ENCODE measurements around the gene AKT1.
A peak's percentile ranks its signal among the peaks of the same experiment; 100 is the strongest.

Gene AKT1

DNA sequence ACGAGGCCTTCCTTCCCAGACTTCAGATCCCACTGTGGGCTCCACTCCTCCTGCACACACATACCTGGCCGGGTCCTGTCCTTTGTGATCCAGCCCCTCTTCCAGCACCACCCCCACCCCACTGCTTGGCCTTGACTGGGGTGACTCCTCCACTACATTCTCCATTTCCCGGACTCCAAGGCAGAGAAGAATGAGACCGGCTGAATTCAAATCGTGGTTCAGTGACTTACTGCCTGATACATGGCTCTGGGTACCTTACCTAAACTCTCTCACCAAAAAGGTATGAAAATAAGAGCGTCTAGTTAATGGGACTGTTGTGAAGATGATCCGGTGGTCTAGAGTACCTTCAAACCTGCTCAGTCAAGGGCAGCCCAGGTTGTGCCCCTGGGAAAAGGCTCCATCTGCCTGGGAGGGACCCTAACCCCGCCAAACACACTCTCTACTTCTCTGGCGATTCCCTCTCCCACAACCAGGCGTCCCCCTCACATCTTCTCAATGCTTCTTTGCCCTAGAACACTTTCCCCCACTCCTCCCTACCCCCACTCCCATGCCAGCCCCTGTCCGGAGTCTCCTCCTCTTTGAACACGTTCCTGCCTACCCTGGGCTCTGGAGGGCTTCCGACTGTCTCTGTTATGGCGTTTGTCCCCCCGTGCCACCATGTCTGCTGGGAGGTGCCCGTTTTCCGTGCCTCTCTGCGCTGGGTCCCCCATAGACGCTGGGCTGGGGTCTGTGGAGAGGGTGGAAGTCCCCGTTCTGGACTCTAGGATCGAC lies 3.9 kb upstream of the AKT1 start:
- DNase-seq (ENCODE audit: low read depth): no peak

DNA sequence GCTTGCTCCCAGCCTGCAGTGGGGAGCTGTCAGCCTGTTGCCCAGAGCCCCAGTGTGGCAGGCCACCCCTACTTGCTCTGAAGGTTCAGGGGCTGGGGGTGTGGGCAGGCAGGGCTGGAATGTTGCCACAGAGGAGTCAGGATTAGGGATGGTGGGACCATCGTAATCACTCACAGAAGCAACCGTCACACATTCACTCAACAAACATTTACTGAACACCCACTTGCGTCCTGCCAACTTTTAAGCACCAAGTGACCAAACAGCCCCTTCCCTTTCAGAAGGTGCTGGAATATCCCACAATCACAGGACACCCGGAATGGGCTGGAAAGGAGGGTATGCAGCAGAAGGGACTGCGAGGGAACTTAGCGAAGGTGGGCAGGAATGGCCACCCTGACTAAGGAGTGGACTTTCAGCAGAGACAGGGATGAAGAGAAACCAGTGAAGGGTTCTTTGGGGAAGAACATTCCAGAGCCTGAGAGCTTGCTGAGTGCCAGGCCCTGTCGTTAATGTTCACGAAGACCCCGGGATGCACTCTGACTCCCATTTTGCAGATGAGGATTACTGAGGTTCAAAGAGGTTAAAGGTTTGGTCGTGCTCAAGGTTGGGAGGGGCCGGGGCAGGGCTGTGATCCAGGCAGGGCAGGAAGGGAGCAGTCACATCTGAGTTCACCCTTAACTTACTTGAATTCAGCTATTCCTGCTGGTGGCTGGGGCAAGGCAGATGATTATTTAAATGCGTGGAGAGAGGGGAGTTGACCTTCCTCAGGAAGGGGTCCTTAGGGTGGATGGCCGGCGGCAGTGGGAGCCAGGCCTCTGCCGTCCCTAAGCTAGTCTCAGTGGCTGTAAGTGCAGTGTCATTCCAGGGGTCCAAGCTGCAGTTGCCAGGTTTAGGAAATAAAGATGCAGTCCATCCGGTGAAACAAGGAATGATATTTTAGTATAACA lies 3.0 kb upstream of the AKT1 start:
- no peak for DNase-seq (ENCODE audit: low read depth)

GRCh38 chr14:104797115-104798044 lies 1.8 kb upstream of the AKT1 start:
- no peak for DNase-seq (ENCODE audit: low read depth)

DNA sequence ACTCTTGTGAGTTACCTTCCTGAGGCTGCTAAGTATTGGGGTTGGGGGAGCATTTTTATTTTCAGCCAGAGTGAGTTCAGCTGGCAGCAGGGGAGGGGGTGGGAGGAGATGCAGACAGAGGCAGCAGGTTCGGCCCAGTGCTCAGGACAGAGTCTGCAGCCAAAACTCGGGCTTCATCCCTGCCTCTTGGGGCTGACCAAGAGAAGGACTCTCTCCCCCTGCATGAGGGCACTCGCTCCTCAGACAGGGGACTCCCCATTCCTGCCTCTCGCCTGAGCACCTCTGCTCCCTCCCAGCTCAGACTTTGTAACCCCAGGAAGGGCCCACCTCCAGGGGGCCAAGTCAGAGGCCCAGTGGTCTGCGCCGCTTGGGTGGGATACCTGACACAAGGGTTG lies 1.1 kb upstream of the AKT1 start:
- no peak for DNase-seq (ENCODE audit: low read depth)

DNA sequence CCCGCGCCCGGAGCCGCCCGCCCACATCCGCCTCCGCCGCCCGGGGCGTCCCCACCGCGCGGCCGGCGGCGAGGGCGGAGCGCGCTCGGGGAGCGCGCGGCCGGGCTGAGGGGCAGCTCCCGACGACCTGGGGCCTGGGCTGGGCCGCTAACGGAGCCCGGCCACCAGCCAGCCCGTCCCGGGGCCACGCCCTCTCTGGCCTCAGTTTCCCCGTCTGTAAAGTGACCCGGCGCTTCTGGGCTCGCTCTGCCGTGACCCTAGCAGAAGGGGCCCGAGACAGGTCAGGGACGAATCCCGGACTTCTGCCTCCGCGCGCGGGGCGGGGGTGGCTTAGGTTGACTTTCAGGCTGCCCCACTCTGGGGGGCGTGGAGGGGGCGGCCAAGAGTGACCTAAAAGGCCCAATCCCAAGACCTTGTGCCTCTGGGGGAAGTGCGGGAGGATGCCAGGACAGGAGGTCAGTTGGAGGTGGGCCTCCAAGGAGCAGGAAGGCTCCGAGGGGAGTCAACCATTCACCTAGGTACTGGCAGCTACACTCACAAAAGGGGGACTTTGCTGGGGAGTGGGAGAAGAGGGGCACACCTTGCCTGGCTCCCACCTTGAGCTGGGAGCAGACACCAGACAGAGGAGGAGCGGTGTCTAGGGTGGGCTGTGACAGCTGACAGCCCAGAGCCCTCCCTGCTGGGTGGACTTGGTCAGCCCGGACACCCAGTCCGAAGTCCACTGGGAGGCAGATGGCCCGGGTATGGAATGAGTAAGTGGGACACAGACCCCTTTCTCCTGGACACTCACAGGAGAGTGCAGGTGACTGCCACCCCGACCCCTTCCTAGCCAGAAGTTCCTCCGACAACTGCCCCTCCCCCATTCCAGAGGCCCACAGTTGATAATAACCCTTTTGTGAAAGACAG lies 486 bp upstream of the AKT1 start:
- DNase-seq (ENCODE audit: low read depth): peak; percentile 33

DNA sequence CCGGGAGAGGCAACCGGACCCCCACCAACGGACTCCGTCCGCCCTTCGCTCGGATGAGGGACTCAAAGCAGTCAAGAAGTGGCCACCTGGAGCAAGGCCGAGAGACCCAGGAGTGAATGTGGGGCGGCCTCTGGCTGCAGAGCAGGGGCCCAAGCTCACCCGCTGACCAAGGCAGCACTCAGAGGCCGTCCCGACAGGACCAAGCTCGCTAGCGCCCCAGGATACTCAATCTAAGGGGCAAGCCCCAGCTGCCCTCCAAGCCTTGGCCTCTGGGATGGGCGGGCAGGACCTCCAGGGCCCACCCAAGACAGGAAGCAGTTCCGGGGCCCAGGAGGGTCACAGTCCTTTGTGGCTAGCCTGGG lies 936 bp downstream of the AKT1 start:
- DNase-seq (ENCODE audit: low read depth): no peak

DNA sequence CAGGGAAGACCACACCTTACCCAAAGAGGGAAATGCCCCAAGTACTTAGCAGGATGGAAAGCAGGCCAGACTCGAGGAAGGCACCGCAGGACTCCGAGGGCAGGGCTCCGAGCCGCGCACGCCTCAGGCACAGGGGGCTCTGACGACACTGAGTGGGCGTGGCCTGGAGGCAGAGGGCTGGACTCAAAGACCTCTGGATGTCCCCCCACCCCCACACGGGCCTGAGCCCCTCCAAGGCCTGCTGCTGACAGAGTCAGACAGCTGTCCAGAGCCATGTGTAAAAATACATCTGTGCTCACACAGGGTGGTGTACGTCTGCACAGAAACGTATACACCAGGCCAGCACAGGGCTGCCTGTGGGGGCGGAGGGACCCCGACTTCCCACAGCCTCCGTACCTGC lies 1.4 kb downstream of the AKT1 start:
- no peak for DNase-seq (ENCODE audit: low read depth)

DNA sequence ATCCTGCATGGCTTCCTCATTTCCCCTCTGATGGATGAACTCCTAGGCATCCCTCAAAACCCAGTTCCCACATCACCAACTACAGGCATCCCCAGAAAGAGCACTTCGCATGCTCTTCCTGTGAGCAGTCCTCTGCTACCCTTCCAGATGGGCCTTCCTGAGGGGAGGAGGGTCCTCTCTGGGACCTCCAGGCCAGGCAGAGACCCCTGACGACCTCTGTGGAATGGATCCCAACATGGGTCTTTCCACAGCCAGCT lies 1.9 kb downstream of the AKT1 start:
- DNase-seq (ENCODE audit: low read depth): no peak

- no peak for DNase-seq (ENCODE audit: low read depth)
These were observed 2.4 kb downstream of the AKT1 start for GRCh38 chr14:104792945-104793702.

DNA sequence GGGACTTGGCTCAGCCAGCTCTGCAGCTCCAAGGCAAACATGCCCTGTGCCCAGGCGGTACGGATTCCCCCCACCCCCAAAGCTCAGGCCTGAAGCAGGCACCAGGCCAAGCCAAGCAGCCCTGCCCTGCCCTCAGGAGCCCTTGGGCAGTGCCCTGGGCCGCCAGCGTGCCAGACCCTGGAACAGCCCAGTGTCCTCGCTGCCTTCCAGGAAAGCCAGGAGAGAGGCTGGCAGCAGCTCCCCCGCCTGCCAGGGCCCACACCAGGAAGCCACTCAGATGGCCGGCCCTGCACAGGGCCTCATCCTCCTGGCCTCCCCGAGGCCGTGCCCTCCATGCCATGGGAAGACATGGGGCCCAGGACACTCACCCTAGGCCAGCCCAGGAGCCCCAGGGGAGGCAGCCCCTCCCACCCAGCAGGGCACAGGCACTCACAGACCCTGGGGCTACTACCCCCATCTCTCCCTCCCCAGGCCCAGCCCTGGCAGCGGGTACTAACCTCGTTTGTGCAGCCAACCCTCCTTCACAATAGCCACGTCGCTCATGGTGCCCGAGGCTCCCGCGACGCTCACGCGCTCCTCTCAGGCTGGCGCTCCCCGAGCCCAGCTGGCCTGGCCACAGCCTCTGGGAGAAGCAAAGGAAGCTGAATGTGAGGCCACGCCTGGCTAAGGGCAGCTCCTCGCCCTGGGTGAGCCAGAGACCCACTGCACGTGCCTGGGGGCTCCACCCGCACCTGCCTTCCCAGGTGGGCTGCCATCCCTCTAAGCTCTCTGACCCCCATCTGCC lies 3.3 kb downstream of the AKT1 start:
- DNase-seq (ENCODE audit: low read depth): no peak

DNA sequence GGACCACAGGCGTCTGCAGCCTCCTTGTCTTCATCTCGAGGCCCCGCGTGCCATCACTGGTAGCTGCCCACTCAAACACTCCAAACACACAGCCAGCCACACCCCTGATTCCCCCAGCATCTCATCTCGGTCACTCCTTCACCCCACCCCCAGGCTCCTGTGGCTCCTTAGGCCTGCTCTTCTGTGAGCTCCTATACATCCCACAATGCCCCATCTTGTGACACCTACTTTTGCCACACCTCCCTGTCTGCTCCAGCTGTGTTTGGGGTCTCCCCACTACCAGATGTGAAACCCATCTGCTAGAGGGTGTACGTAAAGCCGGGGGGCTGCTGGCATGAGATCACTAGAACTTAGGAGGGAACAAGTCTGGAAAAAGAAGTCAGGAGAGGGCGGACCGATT lies 4.1 kb downstream of the AKT1 start:
- no peak for DNase-seq (ENCODE audit: low read depth)

DNA sequence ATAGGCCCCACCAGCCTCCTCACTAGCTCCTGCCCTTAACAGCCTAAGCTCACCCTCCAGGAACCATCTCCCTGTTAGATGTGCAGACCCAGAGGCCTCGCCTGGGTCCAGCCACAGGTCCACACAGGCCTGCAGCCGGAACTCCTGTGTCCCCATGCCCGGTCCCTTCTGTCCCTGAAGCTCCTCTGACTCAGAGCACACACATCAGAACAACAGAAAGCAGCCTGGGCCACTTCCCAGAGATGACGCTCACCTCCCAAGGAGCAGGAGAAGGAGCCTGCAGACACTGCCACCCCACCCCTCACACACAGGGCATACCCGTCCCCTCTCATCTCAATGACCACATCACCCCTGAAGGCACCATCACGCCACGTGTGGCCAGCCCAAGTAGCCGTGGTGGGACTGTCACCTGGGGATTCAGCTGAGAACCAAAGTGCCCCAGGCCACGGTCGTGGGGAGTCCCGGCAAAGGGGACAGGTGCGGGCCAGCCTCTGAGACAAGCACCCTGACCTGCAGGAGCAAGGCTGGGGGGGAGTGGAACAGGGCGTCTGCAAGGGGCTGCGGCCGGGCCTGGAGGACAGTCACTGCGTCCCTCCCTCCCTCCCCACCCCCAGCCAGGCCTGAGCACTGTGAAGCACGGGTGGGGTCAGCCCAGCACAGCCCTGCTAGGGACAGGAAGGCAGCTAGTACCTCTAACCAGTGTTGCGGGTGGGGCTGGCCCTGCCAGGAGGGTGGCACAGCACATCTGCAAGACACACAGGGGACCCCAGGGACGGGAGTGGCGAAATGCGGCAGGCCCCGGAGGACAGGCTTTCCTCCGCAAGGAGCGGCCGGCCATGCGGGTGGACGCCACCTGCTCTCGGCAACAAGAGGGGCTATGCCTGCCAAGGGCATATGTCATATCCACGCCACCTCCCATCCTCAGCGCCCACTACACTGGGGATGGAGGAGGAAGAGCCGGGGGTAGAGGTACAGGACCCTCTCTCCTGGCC lies 5.5 kb downstream of the AKT1 start:
- no peak for DNase-seq (ENCODE audit: low read depth)

- DNase-seq (ENCODE audit: low read depth): no peak
These were observed 6.5 kb downstream of the AKT1 start for GRCh38 chr14:104788873-104789663.

GRCh38 chr14:104788161-104788818 lies 7.3 kb downstream of the AKT1 start:
- no peak for DNase-seq (ENCODE audit: low read depth)

DNA sequence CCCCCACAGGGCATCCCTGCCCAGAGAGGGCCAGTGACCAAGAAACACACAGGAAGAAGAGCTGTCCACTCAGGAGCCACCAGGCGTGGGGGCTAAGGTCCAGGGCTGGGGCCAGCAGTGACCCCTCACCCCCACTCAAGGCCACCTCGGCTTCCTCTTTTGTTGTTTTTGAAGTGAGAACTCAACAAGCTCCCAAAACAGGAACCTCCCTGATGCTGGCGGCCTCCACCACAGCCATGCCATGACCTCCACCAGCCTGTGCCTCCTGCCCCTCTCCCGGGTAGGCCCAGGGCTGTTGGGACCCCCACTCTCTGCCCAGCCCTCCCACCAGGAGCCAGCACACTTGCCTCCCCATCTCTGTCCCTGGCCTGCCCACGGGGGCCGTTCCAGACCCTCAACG lies 7.8 kb downstream of the AKT1 start:
- no peak for DNase-seq (ENCODE audit: low read depth)

GRCh38 chr14:104786726-104787675 lies 8.5 kb downstream of the AKT1 start:
- DNase-seq (ENCODE audit: low read depth): no peak
